B cell (primary cell): ENCODE results near the gene S100A1. TPM values are rescaled to one million over a fixed set of nuclear protein-coding genes. Genes with fewer than 3 reads are reported as not detected.

ENCODE experiments used
- ATAC-seq: fragments of 200-7000 bp; cut with Tn5 transposase; one replicate; pipeline ENCODE4 v1.10.0; 2021; ENCODE audit warnings: low read depth, mild to moderate bottlenecking, moderate number of reproducible peaks, moderate library complexity
- CTCF ChIA-PET: fragments of 350-600 bp; sonication (Branson Sonifier 250); formaldehyde crosslinking; loops from one replicate; lab custom pipeline; 2021; ENCODE audit warnings: antibody characterized with exemption, inconsistent platforms; lab: Charles Lee
- POLR2A ChIA-PET: fragments of 350-600 bp; sonication (Branson Sonifier 250); formaldehyde crosslinking; loops from one replicate; lab custom pipeline; 2021; ENCODE audit warnings: antibody characterized with exemption; lab: Charles Lee
- DNase-seq: peaks from one replicate; pipeline ENCODE4 v3.0.0; 2013
- H2AFZ ChIP-seq: 2 replicates; pipeline ENCODE4 v1.6.1; 2012; ENCODE audit warnings: mild to moderate bottlenecking, low read depth, low read length; ENCODE audit not compliant: insufficient read depth, poor library complexity, severe bottlenecking
- H3K27ac ChIP-seq, 2 donors: 1 replicate in 1 of 2; 2 replicates in 1 of 2; pipeline ENCODE4 v1.5.1; 2012 to 2013; ENCODE audit warnings: low read length in 2 of 2, mild to moderate bottlenecking in 2 of 2, moderate library complexity in 1 of 2
- H3K27me3 ChIP-seq, 4 experiments: fragments of 200-600 bp in 1 of 4; sonication (generic) in 1 of 4; replicated peaks in 1 of 4; 1 replicate in 2 of 4; 2 replicates in 2 of 4; pipeline versions ENCODE4 v1.6.1 to v1.7.0; 2013 to 2016; ENCODE audit warnings: low read length in 3 of 4, mild to moderate bottlenecking in 2 of 4, mixed read lengths in 1 of 4, moderate library complexity in 1 of 4; ENCODE audit not compliant: insufficient read depth in 4 of 4, control insufficient read depth in 3 of 4; ENCODE audit errors: control extremely low read depth in 1 of 4
- H3K36me3 ChIP-seq, 2 experiments: replicated peaks in 1 of 2; 1 replicate in 1 of 2; 2 replicates in 1 of 2; pipeline versions ENCODE4 v1.6.1 to v1.7.1; 2013; ENCODE audit warnings: low read length in 1 of 2; ENCODE audit not compliant: insufficient read depth in 2 of 2, control insufficient read depth in 1 of 2; ENCODE audit errors: control extremely low read depth in 1 of 2, extremely low read depth in 1 of 2
- H3K4me1 ChIP-seq, 2 donors: fragments of 200-600 bp in 1 of 2; sonication (generic) in 1 of 2; 1 replicate in 1 of 2; 2 replicates in 1 of 2; pipeline versions ENCODE4 v1.5.1 to v1.6.1; 2013 to 2017; ENCODE audit warnings: low read length in 2 of 2; ENCODE audit not compliant: control insufficient read depth in 2 of 2, insufficient read depth in 2 of 2
- H3K4me2 ChIP-seq: replicated peaks from 2 replicates; pipeline ENCODE3; 2012; ENCODE audit warnings: mild to moderate bottlenecking, low read depth, low read length; ENCODE audit not compliant: poor library complexity, severe bottlenecking
- H3K4me3 ChIP-seq, 5 experiments: fragments of 200-600 bp in 1 of 5; sonication (generic) in 1 of 5; 1 replicate in 3 of 5; 2 replicates in 2 of 5; pipeline versions ENCODE4 v1.5.1 to v1.7.0; 2011 to 2016; ENCODE audit warnings: low read length in 4 of 5, mild to moderate bottlenecking in 4 of 5, low read depth in 2 of 5, control low read depth in 1 of 5, moderate library complexity in 1 of 5; ENCODE audit not compliant: insufficient read depth in 1 of 5; ENCODE audit errors: control extremely low read depth in 1 of 5, extremely low read depth in 1 of 5
- H3K79me2 ChIP-seq: fragments of 200-600 bp; sonication (generic); one replicate; pipeline ENCODE4 v1.6.0; 2016; ENCODE audit warnings: low read length; ENCODE audit not compliant: control insufficient read depth, insufficient read depth
- H3K9ac ChIP-seq: fragments of 200-600 bp; sonication (generic); 2 replicates; pipeline ENCODE4 v1.6.1; 2017; ENCODE audit warnings: mild to moderate bottlenecking, low read length, moderate library complexity
- H3K9me3 ChIP-seq, 3 donors: one replicate each; pipeline versions ENCODE4 v1.6.1 to v1.7.1; 2013; ENCODE audit warnings: low read length in 2 of 3; ENCODE audit not compliant: control insufficient read depth in 2 of 3, insufficient read depth in 1 of 3; ENCODE audit errors: control extremely low read depth in 1 of 3
- H4K20me1 ChIP-seq: 2 replicates; pipeline ENCODE4 v1.6.0; 2012; ENCODE audit warnings: mild to moderate bottlenecking, low read length; ENCODE audit not compliant: insufficient read depth, control insufficient read depth, poor library complexity, severe bottlenecking
- H3K27ac Mint-ChIP-seq: one replicate; pipeline ENCODE4 v1.8.0; 2021; ENCODE audit warnings: mixed read lengths
- H3K27me3 Mint-ChIP-seq: one replicate; pipeline ENCODE4 v1.8.0; 2021; ENCODE audit warnings: mixed read lengths
- H3K4me1 Mint-ChIP-seq: one replicate; pipeline ENCODE4 v1.8.0; 2021; ENCODE audit warnings: mixed read lengths
- H3K4me3 Mint-ChIP-seq: one replicate; pipeline ENCODE4 v1.8.0; 2021; ENCODE audit warnings: mixed read lengths
- H3K9me3 Mint-ChIP-seq: one replicate; pipeline ENCODE4 v1.8.0; 2022; ENCODE audit warnings: mixed read lengths; ENCODE audit not compliant: insufficient read depth
- EZH2 ChIP-seq: IDR thresholded peaks from 2 replicates; pipeline ENCODE4 v1.6.1; 2012; ENCODE audit warnings: borderline replicate concordance, low read depth, mild to moderate bottlenecking, moderate library complexity, low read length; ENCODE audit not compliant: insufficient read depth, poor library complexity, severe bottlenecking
- WGBS: methylation state at CpG from one replicate; pipeline ENCODE4 v1.1.5; 2013; ENCODE audit warnings: missing lambda C conversion rate; ENCODE audit not compliant: insufficient coverage; 5-methylcytosine and 5-hydroxymethylcytosine counted together
- intact Hi-C: fragments of 100-400 bp; cut with micrococcal nuclease; formaldehyde crosslinking; loops from one replicate; pipeline ENCODE4 v1.10.0; 2022
- polyA plus RNA-seq: library from polyadenylated mRNA; depleted of rRNA; stranded (reverse); fragments of >200 nt; gene quantifications from 2 replicates; pipeline ENCODE4 v1.2.3, GENCODE V29; 2012
- total RNA-seq, 2 donors: library from RNA; stranded (reverse); fragments of 120-200 nt in 1 of 2; gene quantifications; 1 replicate in 1 of 2; 2 replicates in 1 of 2; pipeline versions ENCODE4 v1.2.3 to v1.2.4, GENCODE V29; 2013 to 2022
- TF ChIP-seq, protein P1 (sequence below): fragments of 200-600 bp; IDR thresholded peaks from one replicate; pipeline ENCODE4 v1.8.0; 2022; ENCODE audit warnings: antibody characterized with exemption, mild to moderate bottlenecking

S100A1 gene
- total and polyA plus RNA-seq, 2 donors (not counting 1 experiment from before 2014, with no cell fraction given): not detected

DNA sequence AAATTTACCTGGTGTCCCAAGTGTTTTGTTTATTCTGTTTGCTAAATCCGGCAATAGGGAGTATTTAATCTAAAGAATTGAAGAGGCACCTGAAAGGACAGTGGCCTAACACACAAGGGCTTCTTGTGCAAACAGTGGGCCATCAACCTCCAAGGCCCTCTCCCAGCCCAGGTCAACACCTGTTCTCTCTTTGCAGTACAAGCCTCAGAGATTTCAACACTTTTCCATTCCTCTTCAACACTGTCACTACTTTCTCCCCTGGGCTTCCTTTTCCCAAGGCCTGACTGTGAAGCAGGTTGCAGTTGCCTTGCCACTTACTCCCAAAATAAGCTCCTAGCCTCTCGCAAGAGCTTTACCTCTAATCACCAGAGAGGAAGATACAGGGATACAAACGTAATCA lies 27.1 kb downstream of the S100A1 start:
- Histone ChIP-seq H3K9ac (no peak overlapping the region), H3K4me3 (no peak overlapping the region), H3K27ac (no peak overlapping the region), H3K27me3 (no peaks in the 10 kb centered on the region), H4K20me1 (no peaks in the 10 kb centered on the region), H3K9me3 (no peaks in the 10 kb centered on the region), H3K79me2 (peaks cover 23% of the 10 kb centered on the region), H3K36me3 (no peaks in the 10 kb centered on the region), H3K4me2 (no peak overlapping the region), H3K4me1 (peaks cover 5 to 15% of the 10 kb centered on the region in 2 donors), H2AFZ (no peak overlapping the region)
- Mint-ChIP-seq H3K4me1 (peaks cover 12% of the 10 kb centered on the region), H3K27me3 (no peaks in the 10 kb centered on the region), H3K4me3 (no peak overlapping the region), H3K27ac (no peak overlapping the region), H3K9me3 (no peaks in the 10 kb centered on the region)
- intact Hi-C loops: loop anchor here (5.0 kb wide), 1 partner anchor 337 kb away; the partner anchor contains the start of gene RPS27
- DNase-seq (no peak), ATAC-seq (no peak)
- 100% methylated on average over 1 of the region's 3 CpGs for WGBS
- ChIA-PET POLR2A (no interaction called here), CTCF (no interaction called here)
- no peak for TF ChIP-seq EZH2
- TF ChIP-seq, protein P1, sequence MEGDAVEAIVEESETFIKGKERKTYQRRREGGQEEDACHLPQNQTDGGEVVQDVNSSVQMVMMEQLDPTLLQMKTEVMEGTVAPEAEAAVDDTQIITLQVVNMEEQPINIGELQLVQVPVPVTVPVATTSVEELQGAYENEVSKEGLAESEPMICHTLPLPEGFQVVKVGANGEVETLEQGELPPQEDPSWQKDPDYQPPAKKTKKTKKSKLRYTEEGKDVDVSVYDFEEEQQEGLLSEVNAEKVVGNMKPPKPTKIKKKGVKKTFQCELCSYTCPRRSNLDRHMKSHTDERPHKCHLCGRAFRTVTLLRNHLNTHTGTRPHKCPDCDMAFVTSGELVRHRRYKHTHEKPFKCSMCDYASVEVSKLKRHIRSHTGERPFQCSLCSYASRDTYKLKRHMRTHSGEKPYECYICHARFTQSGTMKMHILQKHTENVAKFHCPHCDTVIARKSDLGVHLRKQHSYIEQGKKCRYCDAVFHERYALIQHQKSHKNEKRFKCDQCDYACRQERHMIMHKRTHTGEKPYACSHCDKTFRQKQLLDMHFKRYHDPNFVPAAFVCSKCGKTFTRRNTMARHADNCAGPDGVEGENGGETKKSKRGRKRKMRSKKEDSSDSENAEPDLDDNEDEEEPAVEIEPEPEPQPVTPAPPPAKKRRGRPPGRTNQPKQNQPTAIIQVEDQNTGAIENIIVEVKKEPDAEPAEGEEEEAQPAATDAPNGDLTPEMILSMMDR: no peak

DNA sequence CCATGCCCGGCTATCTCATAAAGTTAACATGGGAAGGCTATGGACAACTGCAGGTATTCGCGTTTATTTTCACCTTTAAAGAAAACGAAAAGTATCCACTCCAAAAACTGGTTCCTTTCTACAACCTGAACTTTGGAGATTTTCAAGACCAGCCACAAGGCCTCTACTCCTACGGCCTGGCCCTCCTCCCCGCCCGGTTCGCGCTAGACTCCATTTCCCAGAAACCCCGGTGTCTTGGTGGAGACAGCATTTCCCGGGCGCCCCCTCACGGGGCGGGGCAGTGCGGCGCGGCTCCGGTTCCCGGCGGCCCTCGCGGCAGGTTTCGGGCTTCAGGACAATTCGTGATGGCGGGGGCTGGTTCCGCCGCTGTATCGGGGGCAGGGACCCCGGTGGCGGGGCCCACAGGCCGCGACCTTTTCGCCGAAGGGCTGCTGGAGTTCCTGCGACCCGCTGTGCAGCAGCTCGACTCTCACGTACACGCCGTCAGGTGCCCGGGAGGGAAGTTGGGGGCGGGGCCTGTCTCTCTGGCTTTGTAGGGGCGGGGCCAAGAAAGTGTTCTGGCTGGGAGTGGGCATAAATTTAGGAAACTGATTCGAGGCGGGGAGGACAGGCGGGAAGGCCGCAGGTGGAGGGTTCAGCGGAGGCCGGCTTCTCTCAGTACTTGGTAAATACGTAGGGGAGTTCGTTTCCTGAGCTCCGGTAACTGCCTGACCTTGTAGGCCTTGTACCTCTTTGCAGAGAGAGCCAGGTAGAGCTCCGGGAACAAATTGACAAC lies 30.4 kb downstream of the S100A1 start, which contains the start of gene SNAPIN:
TSS of gene SNAPIN (plus strand) at position 304 of the 775 bp plus-strand sequence. CDS start at position 345, 41 bp downstream.
- Mint-ChIP-seq H3K4me1 (peaks cover 12% of the 10 kb centered on the region), H3K27ac (peak within 1 kb of the TSS; percentile 91), H3K9me3 (no peaks in the 10 kb centered on the region), H3K27me3 (no peaks in the 10 kb centered on the region), H3K4me3 (peak within 1 kb of the TSS; percentile 96)
- peaks cover 20% of the 10 kb centered on the region for H3K79me2 ChIP-seq
- H3K9ac ChIP-seq: peak within 1 kb of the TSS; percentile 91
- peak; percentile 99 for ATAC-seq
- peaks cover 5 to 15% of the 10 kb centered on the region in 2 donors for H3K4me1 ChIP-seq
- H3K4me2 ChIP-seq: peak within 1 kb of the TSS; percentile 85
- DNase-seq: peak; percentile 93
- no peaks in the 10 kb centered on the region for H3K27me3 ChIP-seq
- CTCF ChIA-PET: interaction anchor here (0.7 to 1.8 kb wide), 4 partner anchors 13 to 666 kb away, joined by 3 to 9 read pairs (median 4); partner anchors contain the start of gene ATP8B2
- no peaks in the 10 kb centered on the region for H4K20me1 ChIP-seq
- 3% methylated on average over 51 of the region's 53 CpGs for WGBS
- H2AFZ ChIP-seq: peak within 1 kb of the TSS; percentile 96
- peak within 1 kb of the TSS; percentile 68 to 83 for H3K27ac ChIP-seq
- intact Hi-C loops: loop anchor here (1.0 to 5.0 kb wide), 7 partner anchors 13 to 334 kb away; partner anchors contain the start of genes CHTOP, CRTC2 and RPS27
- TF ChIP-seq EZH2: no peak
- TF ChIP-seq, protein P1: no peak
- POLR2A ChIA-PET: interaction anchor here (0.6 to 2.1 kb wide), 9 partner anchors 10 to 330 kb away, joined by 3 to 8 read pairs (median 5); partner anchors contain the start of genes CHTOP, ILF2, INTS3 and RAB13
- H3K36me3 ChIP-seq: peaks cover 7 to 31% of the 10 kb centered on the region in 2 experiments
- H3K9me3 ChIP-seq: no peaks in the 10 kb centered on the region
- H3K4me3 ChIP-seq: peak within 1 kb of the TSS; percentile 77 to 87 (median 82)
